Breast epithelium (tissue), 3 donors: ENCODE measurements around the gene SPDYE4.

Source experiments
- POLR2AphosphoS5 ChIP-seq, 3 donors: sonication (generic); formaldehyde crosslinking; IDR thresholded peaks; one replicate each; pipeline ENCODE4 v1.6.1; 2017; ENCODE audit warnings: antibody characterized with exemption in 3 of 3
- TF ChIP-seq, protein P1 (sequence below), 3 donors: fragments of 450-650 bp; IDR thresholded peaks; one replicate each; pipeline ENCODE4 v1.5.1; 2016 to 2017; ENCODE audit warnings: antibody characterized with exemption in 3 of 3, mild to moderate bottlenecking in 3 of 3, moderate library complexity in 3 of 3

DNA sequence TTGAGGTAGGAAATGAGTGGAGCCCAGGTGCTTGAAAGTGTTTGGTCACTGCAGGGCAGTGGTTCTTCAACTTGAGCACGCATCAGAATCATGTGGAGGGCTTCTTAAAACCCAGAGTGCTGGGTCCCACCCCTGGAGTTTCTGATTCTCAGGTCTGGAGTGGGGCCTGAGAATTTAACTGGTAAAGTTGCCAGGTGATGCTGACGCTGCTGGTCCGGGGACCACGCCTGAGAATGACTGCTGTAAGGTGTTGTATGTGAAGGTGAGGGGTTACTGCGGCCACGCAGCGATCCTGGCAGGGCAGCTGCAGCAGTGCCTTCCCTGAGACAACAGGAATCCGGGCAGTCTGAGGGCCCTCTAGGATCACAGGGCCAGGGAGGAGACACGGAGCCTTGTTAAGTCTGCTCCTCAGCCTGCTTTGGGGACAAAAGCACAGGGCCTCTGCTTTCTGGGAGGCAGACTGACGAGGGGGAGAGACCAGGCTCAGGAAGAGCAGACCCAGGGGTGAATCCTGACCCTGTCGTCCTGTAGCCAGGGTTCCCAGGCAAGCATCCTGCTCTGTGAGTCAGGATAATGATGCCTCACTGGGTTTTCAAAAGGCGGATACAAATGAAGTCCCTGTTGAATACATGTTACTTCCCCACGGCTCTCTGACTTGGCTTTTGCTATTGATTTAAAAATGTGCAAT lies 30.0 kb downstream of the SPDYE4 start:
- TF ChIP-seq, protein P1, sequence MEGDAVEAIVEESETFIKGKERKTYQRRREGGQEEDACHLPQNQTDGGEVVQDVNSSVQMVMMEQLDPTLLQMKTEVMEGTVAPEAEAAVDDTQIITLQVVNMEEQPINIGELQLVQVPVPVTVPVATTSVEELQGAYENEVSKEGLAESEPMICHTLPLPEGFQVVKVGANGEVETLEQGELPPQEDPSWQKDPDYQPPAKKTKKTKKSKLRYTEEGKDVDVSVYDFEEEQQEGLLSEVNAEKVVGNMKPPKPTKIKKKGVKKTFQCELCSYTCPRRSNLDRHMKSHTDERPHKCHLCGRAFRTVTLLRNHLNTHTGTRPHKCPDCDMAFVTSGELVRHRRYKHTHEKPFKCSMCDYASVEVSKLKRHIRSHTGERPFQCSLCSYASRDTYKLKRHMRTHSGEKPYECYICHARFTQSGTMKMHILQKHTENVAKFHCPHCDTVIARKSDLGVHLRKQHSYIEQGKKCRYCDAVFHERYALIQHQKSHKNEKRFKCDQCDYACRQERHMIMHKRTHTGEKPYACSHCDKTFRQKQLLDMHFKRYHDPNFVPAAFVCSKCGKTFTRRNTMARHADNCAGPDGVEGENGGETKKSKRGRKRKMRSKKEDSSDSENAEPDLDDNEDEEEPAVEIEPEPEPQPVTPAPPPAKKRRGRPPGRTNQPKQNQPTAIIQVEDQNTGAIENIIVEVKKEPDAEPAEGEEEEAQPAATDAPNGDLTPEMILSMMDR (IDR thresholded peaks at IDR 0.05), result no peak
- TF ChIP-seq POLR2AphosphoS5 (IDR thresholded peaks at IDR 0.05), result no peak
